ENCODE data around the gene SIAH2.
"Not testable (repeated sequence)": the region's sequence is repeated elsewhere in the genome, so short reads cannot be mapped to it uniquely, and the experiment has no call there.

The SIAH2 gene

DNA sequence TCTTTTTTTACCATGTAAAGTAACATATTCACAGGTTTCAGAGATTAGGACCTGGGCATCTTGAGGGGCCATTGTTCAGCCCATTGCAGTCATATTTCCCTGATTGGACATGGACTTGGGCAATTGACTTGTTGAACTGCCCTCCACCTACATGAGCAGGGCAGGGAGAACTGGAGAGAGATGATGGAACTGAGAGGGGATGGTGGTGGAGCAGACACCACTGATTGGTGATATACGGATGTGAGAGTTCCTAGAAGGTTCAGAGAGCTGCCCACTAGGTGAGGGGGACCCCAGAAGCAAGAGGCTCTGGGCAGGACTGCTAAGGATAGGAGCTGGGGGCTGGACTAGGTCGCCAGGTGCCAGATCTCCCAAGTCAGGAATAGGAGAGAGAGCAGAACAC is 37.8 kb upstream of the SIAH2 start:
- no peak overlapping the region for H3K27ac ChIP-seq
- TF ChIP-seq ZFX (IDR thresholded peaks at IDR 0.05), result no peak
- TF ChIP-seq, protein P1, sequence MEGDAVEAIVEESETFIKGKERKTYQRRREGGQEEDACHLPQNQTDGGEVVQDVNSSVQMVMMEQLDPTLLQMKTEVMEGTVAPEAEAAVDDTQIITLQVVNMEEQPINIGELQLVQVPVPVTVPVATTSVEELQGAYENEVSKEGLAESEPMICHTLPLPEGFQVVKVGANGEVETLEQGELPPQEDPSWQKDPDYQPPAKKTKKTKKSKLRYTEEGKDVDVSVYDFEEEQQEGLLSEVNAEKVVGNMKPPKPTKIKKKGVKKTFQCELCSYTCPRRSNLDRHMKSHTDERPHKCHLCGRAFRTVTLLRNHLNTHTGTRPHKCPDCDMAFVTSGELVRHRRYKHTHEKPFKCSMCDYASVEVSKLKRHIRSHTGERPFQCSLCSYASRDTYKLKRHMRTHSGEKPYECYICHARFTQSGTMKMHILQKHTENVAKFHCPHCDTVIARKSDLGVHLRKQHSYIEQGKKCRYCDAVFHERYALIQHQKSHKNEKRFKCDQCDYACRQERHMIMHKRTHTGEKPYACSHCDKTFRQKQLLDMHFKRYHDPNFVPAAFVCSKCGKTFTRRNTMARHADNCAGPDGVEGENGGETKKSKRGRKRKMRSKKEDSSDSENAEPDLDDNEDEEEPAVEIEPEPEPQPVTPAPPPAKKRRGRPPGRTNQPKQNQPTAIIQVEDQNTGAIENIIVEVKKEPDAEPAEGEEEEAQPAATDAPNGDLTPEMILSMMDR (conservative IDR thresholded peaks at IDR 0.05), result no peak

DNA sequence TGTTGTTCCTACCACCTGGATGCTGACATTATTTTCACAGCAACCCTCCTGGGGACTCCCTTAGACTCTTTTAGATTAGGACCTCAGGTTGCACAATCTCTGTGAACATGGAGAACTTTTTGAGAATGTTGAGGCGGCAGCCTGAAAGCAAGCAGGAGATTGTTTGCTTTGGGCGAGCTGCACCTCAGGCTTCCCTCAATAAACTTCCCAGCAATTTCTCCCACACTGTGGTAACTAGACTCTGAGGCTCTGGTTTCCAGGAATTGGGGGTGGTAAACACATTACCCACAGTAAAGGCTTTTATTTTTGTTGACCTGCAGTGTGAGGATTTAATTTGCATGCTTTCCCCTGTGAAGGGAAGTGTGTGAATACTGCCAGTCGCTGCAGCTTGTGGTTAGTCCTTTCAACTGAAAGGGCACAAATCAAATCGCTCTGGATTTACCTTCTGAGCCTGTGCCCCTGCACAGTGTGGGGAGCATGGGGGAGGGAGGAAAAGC is 35.2 kb upstream of the SIAH2 start:
- no peak overlapping the region for H3K27ac ChIP-seq
- TF ChIP-seq, protein P1 (conservative IDR thresholded peaks at IDR 0.05), result no peak
- no peak for TF ChIP-seq ZFX (IDR thresholded peaks at IDR 0.05)

DNA sequence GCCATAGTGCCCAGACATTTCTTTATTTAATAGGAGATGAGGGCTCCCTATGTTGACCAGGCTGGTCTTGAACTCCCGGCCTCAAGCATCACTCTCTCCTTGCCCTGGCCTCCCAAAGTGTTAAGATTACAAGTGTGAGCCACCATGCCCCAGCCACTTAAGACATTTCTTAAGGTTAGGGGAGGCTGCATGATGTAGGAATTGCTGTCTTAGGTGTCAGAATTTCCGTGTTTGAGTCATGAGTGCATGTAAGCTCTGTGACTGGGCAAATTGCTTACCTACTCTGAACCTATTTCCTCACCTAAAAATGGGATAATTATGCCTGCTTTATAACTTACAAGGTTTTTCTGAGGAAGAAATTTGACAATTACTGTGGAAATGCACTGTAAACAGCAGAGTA is 34.2 kb upstream of the SIAH2 start:
- no peak for TF ChIP-seq ZFX (IDR thresholded peaks at IDR 0.05)
- TF ChIP-seq, protein P1 (conservative IDR thresholded peaks at IDR 0.05), result no peak
- no peak overlapping the region for H3K27ac ChIP-seq

DNA sequence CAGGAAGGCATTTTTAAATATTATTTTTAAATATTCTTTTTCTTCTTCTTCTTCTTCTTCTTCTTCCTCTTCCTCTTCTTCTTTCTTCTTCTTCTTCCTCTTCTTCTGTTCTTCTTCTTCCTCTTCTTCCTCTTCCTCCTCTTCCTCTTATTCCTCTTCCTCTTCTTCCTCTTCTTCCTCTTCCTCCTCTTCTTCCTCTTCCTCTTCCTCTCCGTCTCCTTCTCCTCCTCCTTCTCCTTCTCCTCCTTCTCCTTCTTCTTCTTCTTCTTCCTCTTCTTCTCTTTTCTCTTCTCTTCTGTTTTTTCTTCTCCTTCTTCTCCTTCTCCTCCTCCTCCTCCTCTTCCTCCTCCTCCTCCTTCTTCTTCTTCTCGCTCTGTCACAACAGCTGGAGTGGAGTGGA is 33.6 kb upstream of the SIAH2 start:
- not testable (repeated sequence) for H3K27ac ChIP-seq

DNA sequence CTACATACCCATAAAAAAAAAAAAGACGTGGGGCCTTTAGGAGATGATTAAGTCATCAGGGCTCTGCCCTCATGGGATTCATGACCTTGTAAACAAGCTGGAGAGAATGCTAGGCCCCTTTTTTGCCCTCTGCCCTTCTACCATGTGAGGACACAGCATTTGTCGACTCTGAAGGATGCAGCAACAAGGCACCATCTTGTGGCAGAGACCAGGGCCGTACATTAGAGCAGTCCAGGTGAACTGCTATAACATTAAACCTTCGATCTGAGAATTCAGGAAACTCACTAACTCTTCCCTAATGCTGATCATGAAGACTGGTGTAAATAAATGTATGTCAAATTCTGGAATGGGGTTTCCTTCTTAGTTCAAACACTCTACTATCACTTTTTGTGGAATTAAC is 30.7 kb upstream of the SIAH2 start:
- no peak for TF ChIP-seq ZFX (IDR thresholded peaks at IDR 0.05)
- TF ChIP-seq, protein P1 (conservative IDR thresholded peaks at IDR 0.05), result 0 out of 2 replicates have a peak, but pooled peaks have one; percentile 2
- H3K27ac ChIP-seq, result no peak overlapping the region

DNA sequence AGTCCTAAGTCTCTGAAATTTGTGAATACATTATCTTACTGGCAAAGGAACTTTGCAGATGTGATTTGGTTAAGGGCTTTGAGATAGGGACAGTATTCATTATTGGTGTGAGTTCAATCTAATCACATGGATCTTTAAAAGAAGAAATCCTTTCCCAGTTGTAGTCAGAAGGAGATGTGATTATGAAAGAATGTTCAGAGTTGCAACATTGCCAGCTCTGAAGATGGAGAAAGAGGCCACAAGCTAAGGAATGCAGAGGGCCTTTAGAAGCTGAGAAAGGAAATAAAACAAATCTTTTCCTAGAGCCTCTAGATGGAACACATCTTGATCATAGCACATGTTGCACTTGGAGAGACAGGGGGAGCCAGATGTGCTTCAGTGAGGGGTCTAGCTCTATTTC is 27.7 kb upstream of the SIAH2 start:
- TF ChIP-seq, protein P1 (conservative IDR thresholded peaks at IDR 0.05), result no peak
- TF ChIP-seq ZFX (IDR thresholded peaks at IDR 0.05), result no peak
- no peak overlapping the region for H3K27ac ChIP-seq

DNA sequence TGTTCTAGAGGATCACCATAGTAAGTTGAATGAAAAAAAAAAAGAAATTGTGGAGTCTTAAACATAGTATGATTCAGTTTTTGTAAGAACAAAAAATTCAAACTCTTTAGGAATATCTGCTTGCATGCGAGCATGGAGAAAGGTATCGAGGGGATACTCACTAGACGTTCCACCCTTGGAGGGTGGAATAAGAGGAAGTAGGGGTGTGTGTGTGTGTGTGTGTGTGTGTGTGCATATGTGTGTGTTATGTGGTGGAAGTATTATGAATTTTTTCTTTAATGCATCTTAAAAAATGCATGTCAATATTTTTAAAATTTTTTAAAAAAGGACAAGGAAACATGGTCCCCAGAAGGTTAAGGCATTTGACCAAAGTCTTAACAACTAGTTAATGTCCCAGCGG is 26.5 kb upstream of the SIAH2 start:
- H3K27ac ChIP-seq, result no peak overlapping the region
- TF ChIP-seq ZFX (IDR thresholded peaks at IDR 0.05), result no peak
- TF ChIP-seq, protein P1 (conservative IDR thresholded peaks at IDR 0.05), result no peak

DNA sequence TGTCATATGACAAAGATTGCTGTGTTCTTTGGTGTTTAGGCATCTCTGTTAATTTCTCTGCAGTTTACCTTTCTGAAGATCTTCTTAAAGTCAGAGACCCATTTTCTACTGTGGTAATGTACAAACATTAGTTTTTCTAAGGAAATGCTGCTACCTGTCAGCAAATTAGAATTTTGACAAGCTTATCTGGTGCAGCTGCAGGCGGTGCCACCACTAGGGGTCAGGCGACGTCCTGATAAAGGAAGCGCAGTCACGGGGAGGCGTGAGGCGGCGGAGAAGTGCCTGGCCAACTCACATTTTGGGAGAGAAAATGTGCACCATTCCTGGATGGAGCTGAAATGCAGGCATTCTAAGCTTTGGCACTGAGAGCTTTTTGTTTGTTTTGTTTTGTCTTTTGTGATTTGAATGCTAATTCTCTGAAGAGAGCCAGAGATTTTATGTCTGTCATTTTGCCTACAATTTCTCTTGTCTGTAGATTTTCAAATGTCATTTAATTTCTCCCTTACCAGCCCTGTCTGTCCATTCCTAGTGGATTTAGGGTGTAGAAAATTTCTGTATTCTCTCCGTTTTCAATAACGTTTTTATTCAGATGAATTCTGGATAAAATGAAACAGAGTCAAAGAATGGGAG is 24.9 kb upstream of the SIAH2 start:
- no peak for TF ChIP-seq ZFX (IDR thresholded peaks at IDR 0.05)
- TF ChIP-seq, protein P1 (conservative IDR thresholded peaks at IDR 0.05), result peak; percentile 99

More for the DNA sequence above, 24.9 kb upstream of the SIAH2 start:
- no peak overlapping the region for H3K27ac ChIP-seq
